ELF-1 (cell line): ENCODE data around the gene GNAI3.

Source experiments
- DNase-seq: peaks from one replicate; pipeline ENCODE4 v3.0.0-alpha.2; 2016; ENCODE audit warnings: low read depth, low spot score

GNAI3 gene

DNA sequence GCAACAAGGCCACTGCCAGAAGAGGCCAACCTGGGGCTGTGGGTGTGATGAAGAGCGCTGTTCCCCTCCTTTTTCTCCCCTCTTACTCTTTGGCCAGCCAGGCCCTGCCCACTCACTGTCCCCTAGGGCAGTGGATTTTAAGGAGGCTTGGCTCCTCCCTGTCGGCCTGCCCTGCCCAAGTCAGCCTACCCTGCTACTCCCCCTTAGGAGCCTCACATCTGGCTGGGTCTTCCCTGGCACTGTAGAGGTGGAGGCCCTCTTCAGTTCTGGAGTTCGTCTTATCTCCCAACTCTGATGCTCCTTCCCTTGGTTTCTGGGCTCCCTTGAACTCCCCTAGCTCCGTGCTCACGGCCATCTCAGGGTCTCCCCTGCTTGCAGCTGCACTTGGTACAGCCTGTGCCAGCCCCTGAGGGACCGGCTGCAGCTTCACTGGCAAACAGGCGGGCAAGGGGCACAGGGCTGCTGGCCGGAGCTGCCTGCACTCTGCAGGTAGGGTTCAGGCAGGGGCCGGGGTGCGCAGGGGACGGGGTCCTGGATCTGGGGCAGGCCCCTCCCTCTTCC, 75.3 kb downstream of the GNAI3 start:
- no peak for DNase-seq

DNA sequence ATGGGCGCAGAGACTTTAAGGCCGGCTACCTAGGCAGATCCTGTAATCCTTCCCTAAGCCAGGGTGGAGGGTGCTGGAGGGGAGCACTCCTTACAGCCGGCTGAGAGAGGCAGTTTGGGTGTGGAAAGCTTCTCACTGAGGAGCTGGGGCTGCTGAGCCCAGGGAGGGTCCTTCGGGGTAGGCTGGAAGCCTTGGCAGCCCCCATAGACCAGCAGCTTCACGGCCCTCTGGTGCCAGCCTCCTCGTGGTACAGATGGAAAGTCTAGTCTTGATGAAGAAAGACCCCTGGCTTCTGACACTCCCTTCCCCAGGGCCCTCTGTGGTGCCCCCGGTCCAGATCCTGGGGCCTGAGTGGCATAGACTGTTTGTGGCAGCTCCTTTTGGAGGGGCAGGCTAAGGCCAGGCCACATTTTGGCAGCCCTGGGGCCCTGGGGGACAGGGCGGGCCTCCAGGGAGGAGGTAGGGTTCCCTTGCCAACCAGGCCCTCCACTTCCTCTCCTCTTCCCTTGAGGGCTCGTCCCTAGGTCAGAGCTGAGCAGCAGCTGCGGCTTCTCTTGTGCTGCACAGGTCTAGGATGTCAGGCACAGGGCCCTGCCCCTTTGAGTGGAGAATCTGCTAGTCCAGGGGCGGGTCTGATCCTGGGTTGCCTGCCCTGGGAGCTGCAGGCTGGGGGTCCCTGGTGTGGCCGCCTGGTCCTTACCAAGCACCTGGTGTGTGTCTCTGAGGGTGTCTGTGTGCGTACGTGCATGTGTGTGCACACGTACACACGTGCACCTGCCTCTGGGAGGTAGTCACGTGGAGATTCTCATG, 76.0 kb downstream of the GNAI3 start:
- DNase-seq: no peak

- no peak for DNase-seq
These were observed 76.8 kb downstream of the GNAI3 start for GRCh38 chr1:109625176-109625575.

DNA sequence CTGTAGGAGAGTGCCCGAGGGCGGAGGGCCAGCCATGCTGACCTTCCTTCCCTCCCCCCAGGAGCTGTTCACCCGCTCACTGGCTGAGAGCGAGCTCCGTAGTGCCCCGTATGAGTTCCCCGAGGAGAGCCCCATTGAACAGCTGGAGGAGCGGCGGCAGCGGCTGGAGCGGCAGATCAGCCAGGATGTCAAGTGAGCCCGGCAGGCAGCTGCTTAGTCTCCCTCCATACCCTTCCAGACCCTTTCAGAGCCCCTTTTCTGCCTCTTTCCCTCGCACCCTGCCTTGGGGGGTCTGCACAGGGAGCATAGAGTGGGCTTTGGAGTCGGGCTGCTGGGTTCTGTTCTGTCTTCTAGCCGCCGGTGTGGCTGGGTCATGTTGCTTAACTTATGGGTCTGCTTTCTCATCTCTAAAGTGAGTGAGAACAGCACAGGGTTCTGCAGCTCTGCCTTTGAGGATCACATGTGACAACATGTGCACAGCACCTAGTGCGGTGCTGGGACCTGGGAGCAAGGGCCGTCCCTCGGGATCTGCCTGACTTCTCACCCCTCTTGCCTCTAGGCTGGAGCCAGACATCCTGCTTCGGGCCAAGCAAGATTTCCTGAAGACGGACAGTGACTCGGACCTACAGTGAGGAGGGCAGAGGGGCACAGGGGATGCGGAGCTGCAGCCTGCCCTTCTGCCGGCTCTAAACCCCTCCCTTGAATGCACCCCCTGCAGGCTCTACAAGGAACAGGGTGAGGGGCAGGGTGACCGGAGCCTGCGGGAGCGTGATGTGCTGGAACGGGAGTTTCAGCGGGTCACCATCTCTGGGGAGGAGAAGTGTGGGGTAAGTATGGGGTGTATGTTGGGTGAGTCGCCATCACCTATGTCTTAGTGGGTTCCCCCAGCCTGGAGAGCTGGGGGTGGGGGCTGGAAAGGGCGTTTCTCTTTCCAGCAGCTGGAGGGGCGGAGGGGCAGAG, 77.5 kb downstream of the GNAI3 start:
- no peak for DNase-seq

DNA sequence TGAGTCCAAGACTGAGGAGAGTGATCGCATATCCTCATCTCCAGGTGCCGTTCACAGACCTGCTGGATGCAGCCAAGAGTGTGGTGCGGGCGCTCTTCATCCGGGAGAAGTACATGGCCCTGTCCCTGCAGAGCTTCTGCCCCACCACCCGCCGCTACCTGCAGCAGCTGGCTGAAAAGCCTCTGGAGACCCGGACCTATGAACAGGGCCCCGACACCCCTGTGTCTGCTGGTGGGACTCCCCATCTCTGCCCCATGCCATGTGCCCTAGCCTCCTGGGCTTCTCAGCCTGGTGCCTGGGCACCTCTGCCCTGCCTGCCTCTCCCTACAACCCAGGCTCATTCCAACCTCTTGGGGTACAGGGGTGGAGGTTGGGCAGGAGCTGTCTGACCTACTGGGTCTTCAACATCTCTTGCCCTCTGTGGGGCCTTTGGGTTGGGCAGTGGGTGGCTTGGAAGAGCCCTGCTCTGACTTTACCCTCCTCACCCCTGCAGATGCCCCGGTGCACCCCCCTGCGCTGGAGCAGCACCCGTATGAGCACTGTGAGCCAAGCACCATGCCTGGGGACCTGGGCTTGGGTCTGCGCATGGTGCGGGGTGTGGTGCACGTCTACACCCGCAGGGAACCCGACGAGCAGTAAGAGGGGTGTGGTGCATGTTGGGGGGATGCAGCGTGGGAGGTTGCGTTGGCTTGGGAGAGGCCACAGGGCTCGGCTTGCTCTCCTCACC, 78.4 kb downstream of the GNAI3 start:
- no peak for DNase-seq

GRCh38 chr1:109627692-109628399, 79.4 kb downstream of the GNAI3 start:
- no peak for DNase-seq

DNA sequence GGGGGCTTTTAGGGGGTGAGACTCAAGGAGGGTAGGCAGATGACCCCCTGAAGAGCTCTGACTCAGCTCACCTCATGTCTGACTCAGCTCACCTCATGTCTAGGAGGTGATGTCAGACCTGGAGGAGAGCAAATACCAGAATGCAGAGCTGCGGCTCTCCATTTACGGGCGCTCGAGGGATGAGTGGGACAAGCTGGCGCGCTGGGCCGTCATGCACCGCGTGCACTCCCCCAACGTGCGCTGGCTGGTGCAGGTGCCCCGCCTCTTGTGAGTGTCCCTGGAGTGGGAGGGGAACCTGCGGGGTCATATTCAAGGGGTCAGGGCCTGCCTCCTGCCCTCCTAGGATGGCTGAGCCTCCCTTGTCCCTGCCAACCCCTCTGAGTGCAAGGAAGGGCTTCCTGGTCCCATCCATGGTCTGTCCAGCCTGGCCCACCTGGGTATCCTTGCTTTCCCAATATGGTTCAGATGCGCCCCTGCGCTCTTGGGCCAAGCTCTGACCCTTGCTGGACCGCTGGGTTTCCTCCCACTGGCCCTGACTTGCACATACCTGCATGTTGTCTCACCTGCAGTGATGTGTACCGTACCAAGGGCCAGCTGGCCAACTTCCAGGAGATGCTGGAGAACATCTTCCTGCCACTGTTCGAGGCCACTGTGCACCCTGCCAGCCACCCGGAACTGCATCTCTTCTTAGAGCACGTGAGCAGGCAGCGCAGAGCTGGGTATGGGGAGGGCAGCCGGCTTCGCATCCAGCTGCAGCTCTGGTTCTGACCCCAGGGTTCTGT, 80.3 kb downstream of the GNAI3 start:
- no peak for DNase-seq

GRCh38 chr1:109629372-109630030, 81.1 kb downstream of the GNAI3 start:
- DNase-seq: no peak

- no peak for DNase-seq
These were observed 81.9 kb downstream of the GNAI3 start for GRCh38 chr1:109630081-109630897.

- DNase-seq: no peak
These were observed 82.6 kb downstream of the GNAI3 start for GRCh38 chr1:109630898-109631512.

- DNase-seq: no peak
These were observed 83.4 kb downstream of the GNAI3 start for GRCh38 chr1:109631513-109632505.

- peak; percentile 63 for DNase-seq
These were observed 84.4 kb downstream of the GNAI3 start for GRCh38 chr1:109632671-109633346.

- DNase-seq: no peak
These were observed 85.9 kb downstream of the GNAI3 start for GRCh38 chr1:109634292-109634691.

DNA sequence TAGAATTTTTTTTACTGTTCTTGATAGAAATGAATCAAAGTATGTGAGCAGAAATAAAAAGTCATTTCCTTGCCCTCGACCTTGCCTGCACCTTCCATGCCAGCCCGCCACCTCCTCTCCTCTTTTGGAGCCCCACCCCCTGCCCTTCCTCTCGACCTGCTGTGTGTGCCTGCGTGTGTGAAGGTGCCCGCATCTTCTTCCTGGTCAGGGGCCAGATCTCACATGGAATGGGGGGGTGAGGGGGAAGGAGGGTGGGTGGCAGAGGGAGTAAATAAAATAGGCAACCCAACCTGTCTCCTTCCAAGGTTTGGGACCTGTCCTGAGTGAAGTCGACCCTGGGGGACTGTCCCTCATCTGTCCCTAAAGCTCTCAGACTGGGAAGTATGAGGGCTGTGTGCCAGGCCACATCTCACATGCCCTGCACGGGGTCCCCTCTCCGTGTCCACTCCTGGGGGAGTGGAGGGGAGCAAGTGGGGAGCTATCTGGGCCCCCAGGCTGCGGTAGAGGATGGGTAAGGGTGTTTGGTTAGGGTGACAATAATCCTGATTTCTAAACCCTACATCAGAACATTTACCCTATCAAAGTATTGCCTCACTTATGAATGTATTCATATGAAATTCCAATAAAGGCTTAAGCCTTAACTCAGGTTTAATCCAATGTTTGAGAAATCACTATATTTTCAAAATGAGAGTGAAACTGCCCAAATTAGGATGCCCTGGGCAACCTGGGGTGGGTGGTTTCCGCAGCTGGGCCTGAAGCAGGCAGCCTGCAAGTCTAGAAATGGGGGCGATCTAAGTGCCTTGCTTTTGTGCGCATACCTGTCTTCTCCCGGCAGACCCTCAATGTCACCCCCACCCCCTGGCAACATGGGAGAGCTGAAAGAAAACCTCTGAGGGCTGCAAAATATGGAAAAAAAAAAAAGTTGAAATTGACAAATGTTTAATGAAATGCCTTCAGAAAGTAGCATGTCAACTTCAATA, 86.6 kb downstream of the GNAI3 start:
- no peak for DNase-seq

DNA sequence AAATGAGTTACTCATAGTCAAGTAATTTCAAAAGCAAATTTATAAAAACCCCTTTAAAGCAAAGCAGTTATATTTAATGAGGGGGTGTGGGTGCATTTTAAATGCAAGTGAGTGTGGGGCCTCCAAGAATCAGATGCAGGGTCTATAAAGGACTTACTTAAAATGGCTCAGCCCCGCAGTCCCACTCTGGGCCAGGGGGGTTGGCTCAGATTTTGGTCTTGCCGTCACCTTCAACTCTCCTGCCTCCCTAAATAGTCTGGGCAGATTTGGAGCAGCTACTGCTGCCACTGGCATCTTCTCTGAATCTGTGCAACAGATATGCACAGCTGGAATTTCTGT, 87.4 kb downstream of the GNAI3 start:
- no peak for DNase-seq
